Fibroblast of skin of right quadriceps (primary cell): ENCODE data around the gene UBE2E3.
"Not testable (repeated sequence)": the region's sequence is repeated elsewhere in the genome, so short reads cannot be mapped to it uniquely, and the experiment has no call there.

Experiments used
- DNase-seq: peaks from one replicate; pipeline ENCODE4 v3.0.0-alpha.2; 2013

UBE2E3 gene

DNA sequence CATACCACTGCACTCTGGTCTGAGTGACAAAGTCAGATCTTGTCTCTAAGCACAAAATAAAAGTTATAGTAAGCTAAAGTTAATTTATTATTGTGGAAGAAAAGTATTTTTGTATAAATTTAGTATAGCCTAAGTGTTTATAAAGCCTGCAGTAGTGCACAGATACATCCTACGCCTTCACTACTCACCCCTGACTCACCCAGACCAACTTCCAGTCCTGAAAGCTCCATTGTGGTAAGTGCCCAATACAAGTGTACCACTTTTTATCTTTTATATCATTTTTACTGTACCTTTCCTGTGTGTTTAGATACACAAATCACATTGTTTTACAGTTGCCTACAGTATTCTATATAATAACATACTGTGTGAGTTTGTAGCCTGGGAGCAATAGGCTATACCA is 57.5 kb downstream of the UBE2E3 start:
- peak; percentile 15 for DNase-seq

- peak; percentile 39 for DNase-seq
These were observed 58.4 kb downstream of the UBE2E3 start for GRCh38 chr2:181038796-181039195.

DNA sequence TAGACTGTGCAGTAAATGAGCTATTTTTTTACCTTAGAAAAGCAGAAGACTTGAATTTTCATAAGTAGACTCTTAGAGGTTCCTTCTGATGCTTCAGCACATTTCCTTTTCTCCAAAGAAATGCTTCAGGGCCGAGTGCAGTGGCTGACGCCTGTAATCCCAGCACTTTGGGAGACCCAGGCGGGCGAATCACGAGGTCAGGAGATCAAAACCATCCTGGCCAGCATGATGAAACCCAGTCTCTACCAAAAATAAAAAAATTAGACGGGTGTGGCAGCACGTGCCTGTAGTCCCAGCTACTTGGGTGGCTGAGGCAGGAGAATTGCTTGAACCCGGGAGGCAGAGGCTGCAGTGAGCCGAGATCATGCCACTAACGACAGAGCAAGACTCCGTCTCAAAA is 60.4 kb downstream of the UBE2E3 start:
- DNase-seq, result not testable (repeated sequence)

- DNase-seq, result no peak
These were observed 61.3 kb downstream of the UBE2E3 start for GRCh38 chr2:181041661-181042060.

- DNase-seq, result no peak
These were observed 62.3 kb downstream of the UBE2E3 start for GRCh38 chr2:181042706-181043105.

DNA sequence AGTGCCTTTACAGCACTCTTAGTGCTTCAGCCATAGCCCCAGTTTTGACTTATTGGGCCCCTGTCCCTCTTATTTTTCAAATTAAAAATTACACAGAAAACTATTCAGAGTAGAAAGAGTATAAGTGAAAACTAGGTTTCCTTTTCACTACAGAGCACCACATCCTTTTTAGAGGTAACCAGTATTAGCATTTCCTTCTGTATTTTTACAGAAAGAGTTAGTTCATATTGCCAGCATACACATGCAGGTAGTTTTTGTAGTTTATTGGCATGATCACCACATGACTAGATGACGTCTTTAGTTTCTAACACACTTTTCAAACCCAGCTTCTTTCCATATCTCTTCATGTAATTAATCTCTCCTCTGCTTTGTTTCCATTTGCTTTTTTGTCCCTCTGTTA is 66.4 kb downstream of the UBE2E3 start:
- DNase-seq, result no peak

GRCh38 chr2:181047829-181048228 is 67.4 kb downstream of the UBE2E3 start:
- DNase-seq, result no peak

- DNase-seq, result no peak
These were observed 71.6 kb downstream of the UBE2E3 start for GRCh38 chr2:181051861-181052522.

DNA sequence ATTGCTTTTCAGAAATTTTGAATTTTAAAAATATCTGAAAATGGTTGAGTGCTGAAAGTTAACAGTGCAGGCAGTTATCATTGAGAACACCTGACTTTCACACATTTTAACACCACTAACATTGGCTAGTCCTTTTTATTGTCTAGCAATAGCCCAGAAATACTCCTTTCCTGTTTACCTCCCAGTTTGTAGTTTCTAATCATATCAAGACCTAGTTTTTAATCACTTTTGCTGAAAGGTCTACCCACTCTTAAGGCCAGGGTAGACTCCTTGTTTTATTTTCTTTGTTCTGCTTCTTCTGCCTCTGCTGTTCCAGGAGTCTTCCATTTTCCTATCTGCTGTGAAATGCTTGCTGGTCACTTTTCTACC is 72.1 kb downstream of the UBE2E3 start:
- DNase-seq, result no peak

DNA sequence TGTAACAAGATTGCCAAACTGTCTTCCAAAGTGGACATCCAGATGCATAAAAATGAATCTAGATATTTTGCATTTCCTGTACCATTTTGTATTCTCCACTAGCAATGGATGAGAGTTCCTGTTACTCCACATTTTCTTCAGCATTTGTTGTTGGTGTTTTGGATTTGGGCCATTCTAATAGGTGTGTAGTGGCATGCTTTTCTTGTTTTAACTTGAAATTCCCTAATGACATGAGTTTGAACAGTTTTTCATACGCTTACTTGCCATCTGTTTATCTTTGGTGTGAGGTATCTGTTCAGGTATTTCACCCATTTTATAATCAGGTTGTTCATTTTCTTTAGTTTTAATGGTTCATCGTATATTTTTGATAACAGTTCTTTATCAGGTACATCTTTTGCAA is 73.9 kb downstream of the UBE2E3 start:
- no peak for DNase-seq

DNA sequence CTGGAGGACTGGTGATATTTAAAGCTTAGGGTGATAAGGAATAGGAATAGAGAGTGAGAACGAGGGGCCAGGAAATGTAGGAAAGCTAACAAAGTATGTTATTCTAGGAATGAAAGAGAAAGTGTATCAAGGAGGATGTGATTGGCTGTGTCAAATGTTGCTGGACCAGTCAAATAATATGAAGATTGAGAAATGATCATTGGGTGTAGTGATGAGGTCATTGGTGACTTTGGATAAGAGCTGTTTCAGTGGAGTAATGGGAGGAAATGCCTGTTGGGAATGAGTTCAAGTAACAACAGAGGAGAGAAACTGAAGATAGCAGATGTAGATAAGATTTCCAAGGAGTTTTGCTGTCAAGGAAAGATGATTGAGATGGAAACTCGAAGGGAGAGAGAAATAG is 74.4 kb downstream of the UBE2E3 start:
- DNase-seq, result no peak

GRCh38 chr2:181058378-181059269 is 78.2 kb downstream of the UBE2E3 start:
- peak; percentile 32 for DNase-seq

DNA sequence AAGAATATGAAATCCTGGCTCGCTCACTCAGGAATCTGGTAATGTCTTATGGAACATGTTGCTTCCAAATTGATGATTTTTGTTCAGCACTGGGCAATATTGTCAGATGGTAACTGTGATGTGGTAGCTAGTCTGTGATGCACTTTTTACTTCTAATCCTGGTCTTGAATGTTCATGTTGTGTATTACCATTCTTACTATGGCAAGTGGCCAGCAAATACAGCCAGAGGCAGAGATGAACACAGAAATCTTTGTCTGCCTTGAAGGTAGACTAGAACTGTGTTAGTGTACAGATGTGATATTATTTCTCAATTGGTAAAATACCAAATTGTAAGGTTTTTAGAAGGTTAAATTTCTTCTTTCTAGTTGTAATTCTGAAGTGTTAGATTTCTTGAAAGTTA is 83.3 kb downstream of the UBE2E3 start:
- DNase-seq, result no peak

DNA sequence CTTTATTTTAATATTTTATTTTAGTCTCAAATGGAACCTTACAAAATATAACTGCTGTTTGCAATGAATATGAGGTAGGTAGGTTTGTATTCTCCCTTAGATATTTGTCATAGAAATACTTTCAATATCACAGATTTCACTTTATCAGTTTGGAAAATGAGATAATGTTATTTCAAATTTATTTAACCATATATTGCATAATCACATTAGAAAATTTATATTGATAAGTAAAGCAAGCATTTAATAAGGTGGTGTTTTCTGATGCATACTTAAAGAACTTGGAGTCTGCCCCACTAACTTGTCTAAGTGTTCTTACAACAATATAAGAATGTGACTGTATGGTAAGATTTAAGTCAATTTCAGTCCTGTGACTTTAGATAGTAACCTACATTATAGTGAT is 85.1 kb downstream of the UBE2E3 start:
- DNase-seq, result no peak

DNA sequence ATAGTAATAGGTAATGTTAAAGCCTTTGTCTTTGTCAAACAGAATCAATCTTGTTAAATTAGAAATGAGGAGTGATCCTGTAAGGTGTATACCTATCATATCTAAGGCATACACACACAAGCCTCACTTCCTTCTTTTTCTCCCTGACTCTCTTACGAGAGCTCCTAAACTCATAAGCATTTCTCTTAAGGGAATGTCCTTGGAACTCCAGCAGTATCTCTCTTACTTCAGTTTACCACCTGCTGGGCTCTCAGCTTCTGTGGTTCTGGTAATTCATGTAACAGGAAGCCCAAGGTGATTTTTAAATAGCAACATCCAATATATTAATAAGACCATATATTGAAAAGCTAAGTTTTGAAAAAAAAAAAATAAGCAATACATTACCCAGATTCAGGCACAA is 85.9 kb downstream of the UBE2E3 start:
- DNase-seq, result no peak

GRCh38 chr2:181070119-181070835 is 89.9 kb downstream of the UBE2E3 start:
- peak; percentile 66 for DNase-seq

DNA sequence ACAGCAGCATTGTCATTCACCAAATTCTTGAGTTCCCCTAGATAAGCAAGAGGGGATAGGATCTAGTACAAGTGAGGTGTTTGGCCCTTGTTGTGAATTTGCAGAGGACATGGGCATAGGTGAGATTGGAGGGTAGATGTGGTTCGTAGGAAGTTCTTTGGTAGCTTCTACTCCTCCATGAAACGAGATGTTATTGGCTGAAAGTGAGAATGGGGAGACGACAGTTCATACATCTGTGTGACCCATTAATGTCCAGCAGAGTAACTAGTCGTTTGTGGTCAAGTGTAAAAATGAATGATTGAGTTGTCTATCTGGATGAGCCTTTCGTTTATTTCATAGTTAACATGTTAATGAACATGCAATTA is 90.4 kb downstream of the UBE2E3 start:
- no peak for DNase-seq

DNA sequence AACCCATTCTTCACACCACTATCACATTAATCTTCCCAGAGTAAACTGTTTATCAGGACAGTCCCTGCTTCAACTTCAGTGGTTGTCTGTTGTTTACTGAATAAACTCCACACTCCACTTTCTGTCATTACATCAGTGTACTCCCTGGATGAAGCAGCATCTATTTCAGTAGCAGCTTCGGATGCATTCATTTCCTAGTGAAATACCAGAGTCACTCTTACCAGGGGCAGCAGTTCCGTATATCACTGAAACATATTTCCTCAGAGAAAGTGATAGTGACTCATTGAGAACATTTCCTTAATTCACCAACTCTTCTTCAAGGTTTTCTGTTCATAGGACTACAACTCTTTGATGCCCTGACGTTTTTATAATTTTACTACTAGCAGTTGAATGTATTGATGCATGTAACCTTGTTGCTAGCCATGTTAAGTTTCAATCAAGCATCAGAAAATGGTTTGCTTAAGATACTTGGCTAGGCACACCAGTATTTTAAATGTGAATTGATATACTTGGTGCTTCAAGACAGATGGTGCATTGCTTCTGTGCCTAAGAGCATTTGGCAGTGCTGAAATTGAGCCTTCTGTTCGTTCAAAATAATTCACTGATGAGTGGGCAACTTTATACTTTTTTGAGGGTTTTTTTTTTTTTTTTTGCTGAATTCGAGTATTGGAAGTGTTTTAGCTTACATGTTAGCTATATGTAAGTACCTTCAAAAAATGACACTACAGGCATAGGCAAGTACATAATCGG is 92.3 kb downstream of the UBE2E3 start:
- peak; percentile 46 for DNase-seq

DNA sequence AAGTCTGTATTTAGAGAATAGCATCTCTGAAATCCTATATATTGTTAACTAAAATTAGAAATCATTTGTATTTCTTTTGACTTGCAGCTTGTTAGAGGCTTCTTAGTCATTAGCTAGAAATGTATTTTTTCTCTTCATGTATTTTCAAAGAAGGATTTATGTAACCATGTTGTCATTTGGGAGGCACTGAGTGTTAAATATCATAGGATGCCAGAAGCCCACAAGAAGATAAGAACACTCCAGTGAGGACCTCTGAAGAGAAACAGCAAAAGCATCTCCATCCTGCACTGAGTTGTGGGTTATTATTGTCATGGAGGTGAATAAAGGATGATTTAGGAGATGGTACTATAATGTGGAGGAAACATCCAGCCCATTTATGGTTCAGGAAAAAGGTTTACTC is 93.5 kb downstream of the UBE2E3 start:
- peak; percentile 68 for DNase-seq

DNA sequence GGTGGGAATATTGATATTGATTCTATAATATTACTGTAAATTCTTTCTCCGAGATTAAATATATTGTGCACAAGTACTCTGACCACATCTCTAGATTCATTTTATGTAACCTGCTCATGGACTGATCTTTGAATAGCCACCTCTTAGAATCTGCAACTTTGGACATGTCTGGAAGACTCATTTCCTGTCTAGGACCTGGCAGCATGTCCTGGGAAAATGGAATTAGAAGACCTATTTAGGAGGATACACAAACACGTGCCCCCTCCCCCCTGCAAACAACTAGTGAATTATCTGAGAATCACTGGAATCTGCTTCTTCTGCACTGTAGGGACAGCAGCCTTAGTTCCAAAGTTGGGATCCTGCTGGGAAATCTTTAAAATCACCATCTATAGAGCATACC is 94.1 kb downstream of the UBE2E3 start:
- DNase-seq, result peak; percentile 15

DNA sequence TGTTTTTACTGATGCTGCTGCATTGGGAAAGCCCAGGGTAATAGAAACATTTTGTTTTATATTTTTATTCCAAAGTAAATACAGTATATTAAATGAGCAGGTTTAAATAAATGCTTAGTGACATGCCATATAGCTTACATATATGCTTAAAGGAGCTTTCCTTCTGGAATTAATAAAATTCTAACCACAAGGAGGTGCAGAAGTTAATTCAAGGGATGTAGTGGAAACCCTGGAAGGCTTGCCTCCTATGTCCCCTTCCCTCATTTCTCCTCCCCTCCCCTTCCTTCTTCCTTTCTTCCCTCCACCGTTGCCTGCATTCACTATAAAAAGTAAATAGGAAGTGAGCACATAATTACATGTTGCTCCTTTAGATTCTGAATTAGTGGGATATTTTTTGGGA is 96.3 kb downstream of the UBE2E3 start:
- DNase-seq, result peak; percentile 29

- peak; percentile 62 for DNase-seq
These were observed 96.8 kb downstream of the UBE2E3 start for GRCh38 chr2:181077128-181077709.

DNA sequence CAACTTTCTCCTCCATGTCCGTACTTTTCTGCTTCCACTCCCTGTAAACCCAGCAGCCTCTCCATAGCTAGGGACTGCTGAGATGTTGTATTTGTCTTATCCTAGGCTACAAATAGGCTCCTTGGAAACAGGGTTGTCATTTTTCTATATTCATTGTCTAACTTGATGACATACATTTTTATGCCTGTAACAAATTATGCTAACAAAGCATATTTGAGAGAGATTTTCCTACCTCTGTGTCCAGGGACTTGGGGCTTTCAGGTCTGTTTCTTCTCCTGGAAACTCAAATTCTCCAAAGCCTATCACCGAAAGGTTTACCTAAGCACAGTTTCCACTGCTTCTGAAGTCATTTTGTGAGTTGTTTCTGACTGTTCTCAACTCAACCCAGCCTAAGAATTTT is 102.7 kb downstream of the UBE2E3 start:
- no peak for DNase-seq
